ENCODE data around the gene RRP9.

DNA sequence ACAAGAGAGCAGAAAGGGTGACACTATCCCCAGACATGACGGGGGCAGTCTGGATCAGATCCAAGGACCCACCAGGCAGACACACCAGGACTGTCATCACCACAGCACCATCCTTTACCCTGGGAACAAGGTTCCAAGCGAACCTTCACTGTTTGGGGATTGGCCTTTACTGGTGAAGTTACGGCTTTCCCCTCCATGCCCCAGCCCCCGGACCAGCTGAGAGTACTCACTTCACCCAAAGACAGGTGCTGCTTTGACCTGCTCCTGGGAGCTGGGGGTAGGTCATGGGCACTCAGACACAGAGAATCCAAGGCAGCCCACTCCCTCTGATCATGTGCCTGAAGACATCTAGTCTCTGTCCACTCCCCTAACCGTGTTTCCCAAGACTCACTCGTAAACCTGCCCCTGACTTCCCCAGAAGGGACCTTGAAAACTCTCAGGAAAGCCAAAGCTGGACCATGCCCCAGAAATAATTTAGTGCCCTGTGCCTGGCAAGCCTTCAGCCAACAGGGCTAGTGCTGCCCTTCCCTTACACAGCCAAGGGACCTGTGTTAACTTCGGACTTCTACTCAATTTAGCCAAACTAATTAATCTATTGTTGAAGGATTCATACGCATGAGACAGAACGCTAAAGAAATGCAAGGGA, 2.8 kb downstream of the RRP9 start:
- TF ChIP-seq, protein P1, sequence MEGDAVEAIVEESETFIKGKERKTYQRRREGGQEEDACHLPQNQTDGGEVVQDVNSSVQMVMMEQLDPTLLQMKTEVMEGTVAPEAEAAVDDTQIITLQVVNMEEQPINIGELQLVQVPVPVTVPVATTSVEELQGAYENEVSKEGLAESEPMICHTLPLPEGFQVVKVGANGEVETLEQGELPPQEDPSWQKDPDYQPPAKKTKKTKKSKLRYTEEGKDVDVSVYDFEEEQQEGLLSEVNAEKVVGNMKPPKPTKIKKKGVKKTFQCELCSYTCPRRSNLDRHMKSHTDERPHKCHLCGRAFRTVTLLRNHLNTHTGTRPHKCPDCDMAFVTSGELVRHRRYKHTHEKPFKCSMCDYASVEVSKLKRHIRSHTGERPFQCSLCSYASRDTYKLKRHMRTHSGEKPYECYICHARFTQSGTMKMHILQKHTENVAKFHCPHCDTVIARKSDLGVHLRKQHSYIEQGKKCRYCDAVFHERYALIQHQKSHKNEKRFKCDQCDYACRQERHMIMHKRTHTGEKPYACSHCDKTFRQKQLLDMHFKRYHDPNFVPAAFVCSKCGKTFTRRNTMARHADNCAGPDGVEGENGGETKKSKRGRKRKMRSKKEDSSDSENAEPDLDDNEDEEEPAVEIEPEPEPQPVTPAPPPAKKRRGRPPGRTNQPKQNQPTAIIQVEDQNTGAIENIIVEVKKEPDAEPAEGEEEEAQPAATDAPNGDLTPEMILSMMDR (IDR thresholded peaks at IDR 0.05) = no peak
- TF ChIP-seq POLR2A (IDR thresholded peaks at IDR 0.05) (no peak), POLR2AphosphoS5 (IDR thresholded peaks at IDR 0.05) (no peak), EP300 (IDR thresholded peaks at IDR 0.05; ENCODE audit: low read depth) (no peak)
